ENCODE results near the gene N4BP3.

DNA sequence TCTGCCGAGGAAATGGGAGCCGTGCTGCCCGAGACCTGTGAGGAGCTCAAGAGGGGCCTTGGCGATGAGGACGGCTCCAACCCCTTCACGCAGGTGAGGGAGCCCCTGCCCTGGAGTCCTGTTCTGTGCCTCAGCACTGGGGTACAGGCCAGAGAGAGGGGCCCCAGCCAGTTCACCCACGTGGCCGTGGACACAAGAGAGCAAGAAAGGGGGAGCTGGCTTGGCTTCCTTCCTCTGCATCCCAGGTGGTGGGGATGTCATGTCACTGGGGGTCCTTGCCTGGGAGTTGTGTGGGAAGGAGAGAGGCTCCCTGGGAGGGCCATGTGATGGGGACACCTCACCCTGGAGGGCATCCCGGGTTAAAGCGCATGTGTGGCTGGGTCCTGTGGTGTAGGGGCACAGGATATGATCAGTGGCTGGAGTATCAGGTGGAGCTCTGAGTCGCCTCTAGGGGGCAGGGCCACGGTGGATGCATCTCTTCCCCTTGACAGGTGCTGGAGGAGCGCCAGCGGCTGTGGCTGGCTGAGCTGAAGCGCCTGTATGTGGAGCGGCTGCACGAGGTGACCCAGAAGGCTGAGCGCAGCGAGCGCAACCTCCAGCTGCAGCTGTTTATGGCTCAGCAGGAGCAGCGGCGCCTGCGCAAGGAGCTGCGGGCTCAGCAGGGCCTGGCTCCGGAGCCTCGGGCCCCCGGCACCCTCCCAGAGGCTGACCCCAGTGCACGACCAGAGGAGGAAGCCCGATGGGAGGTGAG lies 7.5 kb downstream of the N4BP3 start:
- TF ChIP-seq, protein P1, sequence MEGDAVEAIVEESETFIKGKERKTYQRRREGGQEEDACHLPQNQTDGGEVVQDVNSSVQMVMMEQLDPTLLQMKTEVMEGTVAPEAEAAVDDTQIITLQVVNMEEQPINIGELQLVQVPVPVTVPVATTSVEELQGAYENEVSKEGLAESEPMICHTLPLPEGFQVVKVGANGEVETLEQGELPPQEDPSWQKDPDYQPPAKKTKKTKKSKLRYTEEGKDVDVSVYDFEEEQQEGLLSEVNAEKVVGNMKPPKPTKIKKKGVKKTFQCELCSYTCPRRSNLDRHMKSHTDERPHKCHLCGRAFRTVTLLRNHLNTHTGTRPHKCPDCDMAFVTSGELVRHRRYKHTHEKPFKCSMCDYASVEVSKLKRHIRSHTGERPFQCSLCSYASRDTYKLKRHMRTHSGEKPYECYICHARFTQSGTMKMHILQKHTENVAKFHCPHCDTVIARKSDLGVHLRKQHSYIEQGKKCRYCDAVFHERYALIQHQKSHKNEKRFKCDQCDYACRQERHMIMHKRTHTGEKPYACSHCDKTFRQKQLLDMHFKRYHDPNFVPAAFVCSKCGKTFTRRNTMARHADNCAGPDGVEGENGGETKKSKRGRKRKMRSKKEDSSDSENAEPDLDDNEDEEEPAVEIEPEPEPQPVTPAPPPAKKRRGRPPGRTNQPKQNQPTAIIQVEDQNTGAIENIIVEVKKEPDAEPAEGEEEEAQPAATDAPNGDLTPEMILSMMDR (IDR thresholded peaks at IDR 0.05; ENCODE audit: low read length): peak; percentile 85
- TF ChIP-seq EZH2 (optimal IDR thresholded peaks at IDR 0.05; ENCODE audit: low read depth, low read length): no peak
